Activated CD4-positive, alpha-beta T cell treated with anti-CD3 and anti-CD28 coated beads, Interleukin-2, amount 10 ng/mL, durations not matched to agents 24 days and 14 days (primary cell): ENCODE results near the gene PIK3C3. TPM values are rescaled to one million over a fixed set of nuclear protein-coding genes. Genes with fewer than 3 reads are reported as not detected.

Experiments
- DNase-seq: peaks from one replicate; pipeline ENCODE4 v3.0.0; 2022
- H3K27ac Mint-ChIP-seq: one replicate; pipeline ENCODE4 v1.8.0; 2022; ENCODE audit warnings: mild to moderate bottlenecking, mixed read lengths
- H3K27me3 Mint-ChIP-seq: one replicate; pipeline ENCODE4 v1.8.0; 2022; ENCODE audit warnings: mixed read lengths
- H3K36me3 Mint-ChIP-seq: one replicate; pipeline ENCODE4 v1.8.0; 2022; ENCODE audit warnings: low read depth, mild to moderate bottlenecking, mixed read lengths
- H3K4me1 Mint-ChIP-seq: one replicate; pipeline ENCODE4 v1.8.0; 2021; ENCODE audit warnings: mixed read lengths
- H3K4me3 Mint-ChIP-seq: one replicate; pipeline ENCODE4 v1.8.0; 2022; ENCODE audit warnings: mild to moderate bottlenecking, moderate library complexity, mixed read lengths
- H3K9me3 Mint-ChIP-seq: one replicate; pipeline ENCODE4 v1.8.0; 2021; ENCODE audit warnings: mixed read lengths
- intact Hi-C: fragments of 100-400 bp; cut with micrococcal nuclease; formaldehyde crosslinking; loops from one replicate; pipeline ENCODE4 v1.15.1; 2023
- total RNA-seq: library from RNA; stranded (reverse); gene quantifications from 2 replicates; pipeline ENCODE4 v1.2.3, GENCODE V29; 2022

PIK3C3 gene
- total RNA-seq, 1 donor from 2014 or later: 57.1 TPM

DNA sequence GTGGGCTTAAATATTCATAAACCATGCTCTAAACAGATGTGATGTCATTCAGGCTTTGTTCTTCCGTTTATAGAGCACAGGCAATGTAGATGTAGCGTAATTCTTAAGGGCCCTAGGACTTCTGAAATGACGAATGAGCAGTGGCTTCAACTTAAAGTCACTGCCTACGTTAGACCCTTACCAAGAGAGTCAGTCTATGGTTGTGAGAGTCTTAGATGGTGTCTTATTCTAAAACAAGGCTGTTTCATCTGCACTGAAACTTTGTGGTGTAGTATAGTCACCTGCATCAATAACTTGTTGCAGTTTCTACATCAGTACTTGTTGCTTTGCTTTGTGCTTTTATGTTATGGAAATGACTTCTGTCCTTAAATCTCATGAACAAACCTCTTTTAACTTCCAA is 56.0 kb downstream of the PIK3C3 start:
- H3K4me3 Mint-ChIP-seq: no peak overlapping the region
- H3K9me3 Mint-ChIP-seq: no peaks in the 10 kb centered on the region
- no peak overlapping the region for H3K27ac Mint-ChIP-seq
- intact Hi-C loops: no loop called here
- H3K36me3 Mint-ChIP-seq: peaks cover 53% of the 10 kb centered on the region
- no peak for DNase-seq
- no peaks in the 10 kb centered on the region for H3K27me3 Mint-ChIP-seq
- H3K4me1 Mint-ChIP-seq: peaks cover 5% of the 10 kb centered on the region

DNA sequence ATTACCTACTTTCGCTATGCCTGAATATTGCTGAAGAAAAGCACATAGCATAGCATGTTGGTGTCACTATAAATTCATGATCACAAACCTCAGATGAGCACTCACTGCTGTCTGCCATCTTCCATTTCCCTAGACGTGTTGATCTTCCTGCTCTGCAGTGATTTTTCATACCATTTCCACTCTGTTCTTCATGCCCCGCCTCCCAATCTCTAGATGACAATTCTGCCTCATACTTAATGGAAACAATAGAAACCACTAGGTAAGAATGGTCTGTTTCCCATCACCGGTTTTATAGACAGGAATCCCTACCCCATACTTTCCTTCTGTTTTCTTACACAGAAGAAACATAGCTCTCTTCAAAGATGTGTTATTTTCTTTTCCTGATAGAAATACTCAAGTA is 63.8 kb downstream of the PIK3C3 start:
- Mint-ChIP-seq H3K36me3 (peaks cover 30% of the 10 kb centered on the region), H3K9me3 (no peaks in the 10 kb centered on the region), H3K4me1 (no peaks in the 10 kb centered on the region), H3K27me3 (no peaks in the 10 kb centered on the region), H3K27ac (no peak overlapping the region), H3K4me3 (no peak overlapping the region)
- no peak for DNase-seq
- intact Hi-C loops: no loop called here

DNA sequence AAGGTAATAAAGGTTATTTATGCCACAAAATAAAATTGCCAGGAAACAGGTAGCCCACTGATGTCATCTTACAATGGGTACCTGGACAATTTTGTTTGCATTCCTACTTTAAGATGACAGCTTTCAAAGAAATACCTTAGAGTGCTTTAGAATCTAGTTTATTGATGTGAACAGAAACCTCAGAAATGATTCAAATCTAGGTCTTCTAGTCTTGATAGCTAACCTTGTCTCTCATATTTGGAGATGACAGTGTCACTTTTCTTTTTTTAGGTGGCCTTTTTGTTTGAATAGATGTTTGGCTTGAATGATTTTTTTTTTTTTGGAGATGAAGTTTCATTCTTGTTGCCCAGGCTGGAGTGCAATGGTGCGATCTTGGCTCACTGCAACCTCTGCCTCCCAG is 69.1 kb downstream of the PIK3C3 start:
- Mint-ChIP-seq H3K27me3 (no peaks in the 10 kb centered on the region), H3K27ac (no peak overlapping the region), H3K4me1 (peaks cover 11% of the 10 kb centered on the region), H3K36me3 (peaks cover 23% of the 10 kb centered on the region), H3K9me3 (no peaks in the 10 kb centered on the region), H3K4me3 (no peak overlapping the region)
- intact Hi-C loops: loop anchor here (2.0 kb wide), 1 partner anchor 69 kb away; the partner anchor contains the start of gene PIK3C3
- no peak for DNase-seq

DNA sequence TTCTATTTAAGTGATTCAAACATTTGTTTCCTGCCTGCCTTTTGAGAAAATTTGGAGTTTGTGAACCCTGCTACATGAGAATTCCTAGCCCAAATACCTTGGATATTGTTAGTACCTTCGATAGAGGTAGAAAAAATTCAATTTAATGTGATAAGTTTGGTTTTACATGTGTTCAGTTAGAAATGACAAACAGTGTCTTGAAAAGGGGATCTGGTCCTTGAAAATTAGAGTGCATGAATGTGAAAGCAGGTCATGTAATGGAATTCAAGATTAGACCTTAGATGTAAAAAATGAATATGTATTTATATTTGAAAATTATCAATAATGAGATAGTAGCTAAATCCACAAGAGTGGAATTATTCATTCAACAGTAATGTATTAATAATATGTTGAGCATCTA is 70.5 kb downstream of the PIK3C3 start:
- intact Hi-C loops: loop anchor here (2.0 to 5.0 kb wide), 2 partner anchors 57 to 71 kb away; partner anchors contain the start of gene PIK3C3
- no peak overlapping the region for H3K27ac Mint-ChIP-seq
- H3K4me3 Mint-ChIP-seq: no peak overlapping the region

DNA sequence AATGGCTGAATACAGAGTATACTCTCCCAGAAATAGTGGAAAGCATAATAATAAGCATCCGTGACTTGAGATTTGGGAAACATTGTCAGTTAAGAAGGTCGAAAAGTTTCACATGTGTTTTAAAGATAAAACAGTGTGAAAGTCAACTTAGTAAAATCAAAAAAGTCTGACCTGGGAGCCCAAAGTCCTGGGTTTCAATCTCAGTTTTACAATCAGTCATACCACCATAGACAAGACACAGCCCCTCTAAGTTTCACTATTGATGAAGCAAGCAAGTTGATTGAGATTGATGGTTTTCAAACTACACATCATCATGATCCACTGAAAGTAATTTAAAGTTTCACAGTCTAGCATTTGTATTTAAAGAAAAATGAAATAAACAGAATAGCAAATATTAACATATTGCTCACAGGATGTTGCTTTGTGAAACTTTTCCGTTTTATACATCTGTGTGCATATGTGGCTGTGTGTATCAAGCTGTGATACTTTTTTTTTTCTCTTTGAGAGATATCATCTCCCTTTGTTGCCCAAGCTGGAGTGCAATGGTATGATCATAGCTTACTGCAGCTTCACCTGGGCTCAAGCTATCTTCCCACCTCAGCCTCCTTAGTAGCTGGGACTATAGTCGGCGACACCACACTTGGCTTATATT is 71.1 kb downstream of the PIK3C3 start:
- intact Hi-C loops: loop anchor here (1.0 to 5.0 kb wide), 3 partner anchors 43 to 71 kb away; partner anchors contain the start of gene PIK3C3
- no peaks in the 10 kb centered on the region for H3K27me3 Mint-ChIP-seq
- H3K27ac Mint-ChIP-seq: peak overlapping the region; percentile 34
- H3K36me3 Mint-ChIP-seq: peaks cover 30% of the 10 kb centered on the region
- DNase-seq: no peak
- H3K4me1 Mint-ChIP-seq: peaks cover 14% of the 10 kb centered on the region
- no peaks in the 10 kb centered on the region for H3K9me3 Mint-ChIP-seq
- no peak overlapping the region for H3K4me3 Mint-ChIP-seq

More for the DNA sequence above, 70.5 kb downstream of the PIK3C3 start:
- H3K36me3 Mint-ChIP-seq: peaks cover 29% of the 10 kb centered on the region
- no peaks in the 10 kb centered on the region for H3K27me3 Mint-ChIP-seq
- no peak for DNase-seq
- peaks cover 14% of the 10 kb centered on the region for H3K4me1 Mint-ChIP-seq
- no peaks in the 10 kb centered on the region for H3K9me3 Mint-ChIP-seq

DNA sequence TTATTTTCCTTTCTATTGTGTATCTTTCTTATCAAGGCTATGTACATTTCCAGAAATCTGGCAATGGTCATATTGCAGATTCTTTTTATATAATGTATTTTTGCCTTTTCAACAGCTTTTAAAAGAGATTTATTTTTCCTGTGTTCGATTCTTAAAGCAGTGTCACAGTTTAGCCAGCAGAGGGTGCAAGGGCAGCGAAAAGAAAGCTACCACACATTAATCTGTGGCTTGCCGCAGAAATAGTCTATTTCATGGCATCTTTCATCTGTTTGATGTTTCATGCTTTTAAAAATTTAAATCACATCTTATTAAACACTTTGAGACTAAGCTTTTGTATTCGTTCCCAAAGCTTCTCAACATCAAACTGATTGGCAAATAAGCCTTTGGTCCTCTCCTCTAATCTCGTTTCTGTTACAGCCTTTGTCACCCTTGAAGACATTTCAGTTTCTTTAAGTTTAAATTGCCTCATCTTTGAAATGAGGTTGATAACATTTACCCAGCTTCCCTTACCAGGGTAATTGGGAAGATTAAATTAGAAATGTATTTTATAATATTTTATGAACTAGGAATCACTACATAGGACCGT is 73.3 kb downstream of the PIK3C3 start:
- Mint-ChIP-seq H3K27ac (no peak overlapping the region), H3K9me3 (no peaks in the 10 kb centered on the region), H3K4me1 (peaks cover 14% of the 10 kb centered on the region), H3K36me3 (peaks cover 36% of the 10 kb centered on the region), H3K27me3 (no peaks in the 10 kb centered on the region), H3K4me3 (no peak overlapping the region)
- intact Hi-C loops: loop anchor here (5.0 kb wide), 1 partner anchor 54 kb away; no protein-coding TSS in a partner anchor
- peak; percentile 71 for DNase-seq

DNA sequence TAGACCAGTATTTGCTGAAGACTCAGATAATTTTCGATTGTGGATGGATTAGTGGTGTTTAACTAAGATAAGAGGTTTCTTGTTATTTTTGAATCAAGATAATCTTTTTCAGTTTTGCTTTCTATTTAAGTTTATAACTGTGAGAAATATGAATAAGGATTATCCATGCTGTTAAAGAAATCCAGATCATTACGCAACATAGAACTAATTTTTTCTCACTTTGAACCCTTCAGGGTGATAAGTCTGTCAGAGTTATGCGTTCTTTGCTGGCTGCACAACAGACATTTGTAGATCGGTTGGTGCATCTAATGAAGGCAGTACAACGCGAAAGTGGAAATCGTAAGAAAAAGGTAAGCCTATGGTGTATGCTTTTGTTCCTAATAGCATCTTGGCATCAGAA is 74.1 kb downstream of the PIK3C3 start:
- peaks cover 14% of the 10 kb centered on the region for H3K4me1 Mint-ChIP-seq
- no peaks in the 10 kb centered on the region for H3K27me3 Mint-ChIP-seq
- DNase-seq: no peak
- intact Hi-C loops: loop anchor here (5.0 kb wide), 1 partner anchor 53 kb away; no protein-coding TSS in a partner anchor
- H3K36me3 Mint-ChIP-seq: peaks cover 40% of the 10 kb centered on the region
- H3K4me3 Mint-ChIP-seq: no peak overlapping the region
- H3K9me3 Mint-ChIP-seq: no peaks in the 10 kb centered on the region
- H3K27ac Mint-ChIP-seq: no peak overlapping the region

DNA sequence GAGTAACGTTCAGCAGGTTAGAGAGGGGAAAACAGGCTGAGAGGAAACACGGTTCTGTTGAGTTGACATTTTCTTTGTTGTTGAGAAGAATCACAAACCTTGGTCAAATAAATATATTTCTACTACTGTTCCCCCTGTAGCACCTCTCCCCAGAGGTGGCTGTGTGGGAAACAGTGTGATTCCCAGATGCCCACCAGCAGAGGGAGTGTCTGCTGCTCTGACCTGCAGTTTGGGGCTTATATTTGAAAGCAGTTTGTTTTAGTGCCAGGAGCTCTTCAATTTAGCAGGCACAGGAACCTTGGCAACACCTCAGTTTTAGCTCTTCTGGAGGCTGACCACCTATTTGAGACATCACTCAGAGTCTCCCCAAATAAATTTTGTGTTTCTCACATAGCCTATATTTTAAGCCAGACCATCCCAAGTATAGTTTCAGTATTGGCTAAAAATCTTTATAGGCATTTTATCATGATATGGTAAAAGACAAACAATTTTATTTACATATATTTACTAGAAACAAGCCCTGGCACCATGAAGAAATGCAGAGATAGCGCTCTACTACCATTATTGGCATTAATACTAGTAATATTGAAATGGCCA is 75.7 kb downstream of the PIK3C3 start:
- Mint-ChIP-seq H3K36me3 (peaks cover 44% of the 10 kb centered on the region), H3K27ac (no peak overlapping the region), H3K27me3 (no peaks in the 10 kb centered on the region), H3K4me3 (no peak overlapping the region), H3K9me3 (no peaks in the 10 kb centered on the region), H3K4me1 (peaks cover 7% of the 10 kb centered on the region)
- no peak for DNase-seq
- intact Hi-C loops: no loop called here

DNA sequence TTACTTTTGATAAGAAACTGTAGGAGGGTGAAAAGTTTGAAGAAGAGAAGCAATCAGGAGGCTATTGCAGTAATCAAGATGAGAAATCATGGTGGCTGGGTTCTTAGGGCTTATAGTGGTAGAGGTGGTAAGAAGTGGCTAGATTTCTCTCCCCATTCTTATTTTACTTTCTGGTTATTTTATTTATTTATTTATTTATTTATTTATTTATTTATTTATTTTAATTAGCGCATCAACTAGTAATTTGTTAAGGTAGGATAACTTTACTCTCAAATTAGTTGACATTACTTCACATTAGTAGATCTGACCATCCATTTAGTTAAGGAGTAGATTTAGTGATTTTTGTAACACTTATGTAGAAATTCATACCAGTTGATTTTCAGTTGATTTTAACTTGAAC is 77.4 kb downstream of the PIK3C3 start:
- intact Hi-C loops: no loop called here
- Mint-ChIP-seq H3K4me1 (peaks cover 3% of the 10 kb centered on the region), H3K27ac (no peak overlapping the region), H3K36me3 (peaks cover 44% of the 10 kb centered on the region), H3K4me3 (no peak overlapping the region), H3K27me3 (no peaks in the 10 kb centered on the region), H3K9me3 (no peaks in the 10 kb centered on the region)
- DNase-seq: no peak

DNA sequence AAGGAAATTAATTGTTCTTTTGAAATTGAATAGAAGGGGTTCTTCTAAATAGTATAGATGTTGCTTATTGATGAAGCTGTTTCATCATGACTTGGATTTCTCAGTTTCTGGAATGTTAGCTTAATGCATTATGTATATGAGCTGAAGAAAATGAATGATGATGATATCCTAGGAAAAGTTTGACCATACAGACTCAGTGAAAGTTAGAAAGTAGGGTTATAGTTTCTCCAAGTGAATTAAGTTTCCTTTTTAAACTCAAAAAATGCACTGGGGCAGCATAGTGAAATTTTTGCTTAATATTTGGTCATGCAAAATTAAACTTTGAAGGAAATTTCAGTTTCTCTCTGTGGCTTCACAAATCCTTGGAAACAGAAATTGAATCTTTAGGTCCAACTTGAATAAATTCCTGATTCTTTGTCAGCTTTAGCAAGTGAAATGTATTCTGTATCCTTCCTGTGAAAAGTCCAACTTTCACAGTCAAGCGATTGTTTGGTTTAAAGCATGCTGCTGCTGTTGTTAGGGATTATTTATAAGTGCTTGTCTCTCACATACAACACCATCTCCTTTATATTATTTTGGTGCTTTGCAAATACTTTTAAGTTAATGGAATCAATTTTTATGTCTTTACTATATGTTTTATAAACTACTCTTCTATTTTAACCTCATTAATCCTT is 78.2 kb downstream of the PIK3C3 start:
- no peaks in the 10 kb centered on the region for H3K27me3 Mint-ChIP-seq
- H3K36me3 Mint-ChIP-seq: peaks cover 45% of the 10 kb centered on the region
- intact Hi-C loops: no loop called here
- no peak overlapping the region for H3K27ac Mint-ChIP-seq
- no peak for DNase-seq
- H3K4me1 Mint-ChIP-seq: peaks cover 3% of the 10 kb centered on the region
- no peaks in the 10 kb centered on the region for H3K9me3 Mint-ChIP-seq
- no peak overlapping the region for H3K4me3 Mint-ChIP-seq

DNA sequence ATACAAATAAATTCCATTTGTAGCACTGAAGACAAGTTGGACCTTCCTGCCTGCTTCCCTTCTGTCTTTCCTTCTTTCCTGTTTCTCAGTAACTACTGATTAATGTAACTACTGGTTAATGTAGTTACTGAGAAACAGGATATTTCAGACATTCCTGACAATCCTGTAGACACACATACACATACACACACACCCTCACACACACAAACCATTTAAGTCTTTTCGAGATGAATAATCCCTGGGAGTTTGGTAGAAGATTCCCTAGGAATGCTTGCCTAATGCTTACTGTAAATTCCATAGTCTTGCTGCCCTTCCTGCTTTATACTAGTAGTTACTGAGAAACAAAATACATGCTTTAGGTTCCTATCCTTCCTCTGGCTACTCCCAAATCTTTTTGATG is 83.9 kb downstream of the PIK3C3 start:
- no peaks in the 10 kb centered on the region for H3K9me3 Mint-ChIP-seq
- H3K4me1 Mint-ChIP-seq: peaks cover 2% of the 10 kb centered on the region
- no peak overlapping the region for H3K27ac Mint-ChIP-seq
- no peak for DNase-seq
- intact Hi-C loops: no loop called here
- H3K27me3 Mint-ChIP-seq: no peaks in the 10 kb centered on the region
- H3K4me3 Mint-ChIP-seq: no peak overlapping the region
- H3K36me3 Mint-ChIP-seq: peaks cover 43% of the 10 kb centered on the region

DNA sequence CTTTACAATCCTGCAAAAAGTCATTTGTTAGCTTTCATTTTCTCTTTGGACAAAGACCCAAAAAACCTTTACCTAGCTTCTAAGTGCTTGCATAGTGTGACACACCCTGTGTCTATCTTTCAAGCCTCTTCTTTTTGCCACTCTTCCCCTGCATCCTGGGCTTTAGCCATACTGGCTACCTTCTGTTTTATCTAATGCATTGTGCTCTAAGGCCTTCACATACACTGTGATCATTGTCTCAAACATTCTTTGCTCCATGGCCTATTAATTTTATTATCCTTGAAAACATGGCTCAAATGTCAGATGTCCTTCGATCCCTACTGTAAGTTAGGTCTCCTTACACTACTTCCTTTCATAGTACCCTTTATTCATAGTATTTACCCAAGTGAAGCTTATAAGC is 84.4 kb downstream of the PIK3C3 start:
- no peaks in the 10 kb centered on the region for H3K9me3 Mint-ChIP-seq
- intact Hi-C loops: no loop called here
- DNase-seq: no peak
- no peaks in the 10 kb centered on the region for H3K27me3 Mint-ChIP-seq
- H3K27ac Mint-ChIP-seq: no peak overlapping the region
- H3K4me3 Mint-ChIP-seq: no peak overlapping the region
- H3K36me3 Mint-ChIP-seq: peaks cover 41% of the 10 kb centered on the region
- H3K4me1 Mint-ChIP-seq: peaks cover 2% of the 10 kb centered on the region

DNA sequence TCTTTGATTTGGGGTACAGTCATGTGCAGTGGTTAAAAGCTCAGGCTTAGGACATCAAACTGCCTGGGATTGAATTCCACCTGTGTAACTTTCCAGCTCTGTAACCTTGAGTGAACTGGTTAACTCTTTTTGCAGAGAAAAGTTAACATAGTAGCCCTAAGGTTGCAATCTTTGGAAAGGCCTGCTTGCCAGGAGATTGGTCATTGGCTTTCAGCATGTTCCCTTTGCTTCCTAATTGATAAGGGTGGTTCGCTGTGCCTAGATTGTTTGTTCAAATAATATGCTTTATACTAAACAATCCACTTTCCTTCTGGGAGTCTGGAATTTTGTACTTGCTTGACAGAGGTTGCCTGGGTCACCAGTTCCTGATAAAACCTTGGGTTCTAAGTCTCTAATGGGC is 86.8 kb downstream of the PIK3C3 start:
- H3K4me1 Mint-ChIP-seq: peaks cover 3% of the 10 kb centered on the region
- H3K9me3 Mint-ChIP-seq: no peaks in the 10 kb centered on the region
- H3K4me3 Mint-ChIP-seq: no peak overlapping the region
- no peak for DNase-seq
- intact Hi-C loops: no loop called here
- H3K27ac Mint-ChIP-seq: no peak overlapping the region
- H3K27me3 Mint-ChIP-seq: no peaks in the 10 kb centered on the region
- peaks cover 37% of the 10 kb centered on the region for H3K36me3 Mint-ChIP-seq

DNA sequence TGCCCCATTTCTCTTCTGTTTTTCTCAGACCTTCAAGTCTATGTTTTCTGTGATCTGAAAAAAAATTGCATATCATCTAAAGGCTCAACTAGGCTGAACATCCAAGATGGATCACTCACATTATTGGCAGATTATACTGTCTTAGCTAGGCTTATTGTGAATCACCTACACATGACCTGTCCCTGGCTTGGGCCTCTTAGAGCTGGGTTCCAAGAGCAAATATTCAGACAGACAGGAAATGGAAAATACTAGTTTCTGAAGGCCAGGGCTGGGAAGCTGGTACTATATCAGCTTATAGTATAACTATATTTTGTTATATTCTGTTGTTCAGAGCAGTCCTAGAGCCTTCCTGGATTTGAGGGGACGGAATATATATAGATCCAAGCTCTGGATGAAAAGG is 90.3 kb downstream of the PIK3C3 start:
- no peak overlapping the region for H3K27ac Mint-ChIP-seq
- H3K36me3 Mint-ChIP-seq: peaks cover 37% of the 10 kb centered on the region
- no peaks in the 10 kb centered on the region for H3K27me3 Mint-ChIP-seq
- H3K9me3 Mint-ChIP-seq: no peaks in the 10 kb centered on the region
- H3K4me3 Mint-ChIP-seq: no peak overlapping the region
- intact Hi-C loops: no loop called here
- peaks cover 8% of the 10 kb centered on the region for H3K4me1 Mint-ChIP-seq
- no peak for DNase-seq
